Loucy (cell line): ENCODE measurements around the gene PLXNA2.

Experiments
- EZH2phosphoT487 ChIP-seq: fragments of 200-600 bp; IDR thresholded peaks from 2 replicates; pipeline ENCODE4 v1.6.1; 2018; ENCODE audit warnings: antibody characterized with exemption, mild to moderate bottlenecking, moderate library complexity, borderline replicate concordance
- TF ChIP-seq, protein P1 (sequence below): fragments of 200-600 bp; sonication (generic); conservative IDR thresholded peaks from 2 replicates; pipeline ENCODE4 v1.5.1; 2014; ENCODE audit warnings: mild to moderate bottlenecking, antibody characterized with exemption, low read length

DNA sequence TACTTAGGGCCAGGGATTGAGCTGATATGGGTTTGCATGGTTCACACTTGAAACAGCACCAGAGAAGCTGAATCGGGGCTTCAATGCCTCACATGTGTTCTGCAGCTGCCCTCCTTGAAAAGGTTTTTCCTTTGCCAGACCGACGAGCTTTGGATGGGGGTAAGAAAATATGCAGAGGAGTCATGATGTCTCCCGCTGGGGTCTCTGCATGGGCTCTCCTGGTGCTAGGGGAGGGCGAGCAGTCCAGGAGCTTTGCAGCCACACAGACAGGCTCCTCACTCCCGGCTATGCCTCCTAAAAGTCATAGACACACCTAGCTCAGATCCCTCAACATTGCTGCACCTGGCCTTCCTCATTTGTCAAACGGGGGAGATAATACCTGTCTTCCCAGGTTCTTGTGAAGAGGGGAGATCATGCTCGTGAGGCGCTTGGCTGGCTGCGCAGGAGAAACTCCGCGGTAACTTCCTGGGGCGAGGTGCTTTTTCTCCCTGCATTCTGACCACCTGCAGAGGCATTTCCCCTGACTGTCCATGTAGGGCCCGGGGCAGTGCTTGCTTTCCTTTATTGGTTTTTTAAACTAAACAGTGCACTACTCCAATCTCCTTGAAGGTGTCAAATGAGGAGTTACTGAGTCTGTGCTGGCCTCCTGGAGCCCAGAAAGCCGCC, 112.4 kb downstream of the PLXNA2 start:
- TF ChIP-seq, protein P1, sequence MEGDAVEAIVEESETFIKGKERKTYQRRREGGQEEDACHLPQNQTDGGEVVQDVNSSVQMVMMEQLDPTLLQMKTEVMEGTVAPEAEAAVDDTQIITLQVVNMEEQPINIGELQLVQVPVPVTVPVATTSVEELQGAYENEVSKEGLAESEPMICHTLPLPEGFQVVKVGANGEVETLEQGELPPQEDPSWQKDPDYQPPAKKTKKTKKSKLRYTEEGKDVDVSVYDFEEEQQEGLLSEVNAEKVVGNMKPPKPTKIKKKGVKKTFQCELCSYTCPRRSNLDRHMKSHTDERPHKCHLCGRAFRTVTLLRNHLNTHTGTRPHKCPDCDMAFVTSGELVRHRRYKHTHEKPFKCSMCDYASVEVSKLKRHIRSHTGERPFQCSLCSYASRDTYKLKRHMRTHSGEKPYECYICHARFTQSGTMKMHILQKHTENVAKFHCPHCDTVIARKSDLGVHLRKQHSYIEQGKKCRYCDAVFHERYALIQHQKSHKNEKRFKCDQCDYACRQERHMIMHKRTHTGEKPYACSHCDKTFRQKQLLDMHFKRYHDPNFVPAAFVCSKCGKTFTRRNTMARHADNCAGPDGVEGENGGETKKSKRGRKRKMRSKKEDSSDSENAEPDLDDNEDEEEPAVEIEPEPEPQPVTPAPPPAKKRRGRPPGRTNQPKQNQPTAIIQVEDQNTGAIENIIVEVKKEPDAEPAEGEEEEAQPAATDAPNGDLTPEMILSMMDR, result no peak
- no peak for TF ChIP-seq EZH2phosphoT487
